NCI-H1694 treated with DMSO at 0.1 percent for 48 hours (cell line): ENCODE measurements around the gene GPC6.

ENCODE experiments used
- DNase-seq: peaks from one replicate; lab custom pipeline; 2025; lab: John Stamatoyannopoulos, UW

The GPC6 gene

GRCh38 chr13:93499991-93500390 lies 273.4 kb downstream of the GPC6 start:
- no peak for DNase-seq

- DNase-seq = no peak
Measured at GRCh38 chr13:93502071-93502470, 275.5 kb downstream of the GPC6 start.

- no peak for DNase-seq
Measured at GRCh38 chr13:93502987-93503615, 276.5 kb downstream of the GPC6 start.

- DNase-seq = no peak
Measured at GRCh38 chr13:93505104-93505952, 278.7 kb downstream of the GPC6 start.

- no peak for DNase-seq
Measured at GRCh38 chr13:93511011-93511410, 284.4 kb downstream of the GPC6 start.

- no peak for DNase-seq
Measured at GRCh38 chr13:93515267-93515666, 288.7 kb downstream of the GPC6 start.

GRCh38 chr13:93517658-93518057 lies 291.1 kb downstream of the GPC6 start:
- DNase-seq = no peak

GRCh38 chr13:93521307-93521706 lies 294.7 kb downstream of the GPC6 start:
- DNase-seq = no peak

GRCh38 chr13:93522501-93522900 lies 295.9 kb downstream of the GPC6 start:
- no peak for DNase-seq

- DNase-seq = no peak
Measured at GRCh38 chr13:93525087-93525486, 298.5 kb downstream of the GPC6 start.

GRCh38 chr13:93527748-93528297 lies 301.2 kb downstream of the GPC6 start:
- DNase-seq = no peak

GRCh38 chr13:93529961-93530360 lies 303.4 kb downstream of the GPC6 start:
- DNase-seq = no peak

- DNase-seq = no peak
Measured at GRCh38 chr13:93534181-93534700, 307.6 kb downstream of the GPC6 start.

GRCh38 chr13:93535251-93535650 lies 308.6 kb downstream of the GPC6 start:
- DNase-seq = no peak

GRCh38 chr13:93539914-93540313 lies 313.3 kb downstream of the GPC6 start:
- no peak for DNase-seq

GRCh38 chr13:93547886-93548285 lies 321.3 kb downstream of the GPC6 start:
- no peak for DNase-seq

GRCh38 chr13:93549326-93550005 lies 322.9 kb downstream of the GPC6 start:
- DNase-seq = no peak

GRCh38 chr13:93550236-93550635 lies 323.6 kb downstream of the GPC6 start:
- DNase-seq = no peak

- no peak for DNase-seq
Measured at GRCh38 chr13:93552596-93552995, 326.0 kb downstream of the GPC6 start.

- DNase-seq = no peak
Measured at GRCh38 chr13:93554514-93554913, 327.9 kb downstream of the GPC6 start.

GRCh38 chr13:93558637-93559036 lies 332.0 kb downstream of the GPC6 start:
- DNase-seq = no peak

GRCh38 chr13:93559718-93560117 lies 333.1 kb downstream of the GPC6 start:
- no peak for DNase-seq
